Esophagus squamous epithelium (tissue), 4 donors: ENCODE results near the gene FUT2.

Experiments
- CTCF ChIP-seq, 6 experiments: fragments of 450-650 bp in 4 of 6; fragments of 200-600 bp in 2 of 6; sonication (generic) in 2 of 6; IDR thresholded peaks; one replicate each; pipeline ENCODE4 v1.5.1; 2016 to 2019; ENCODE audit warnings: antibody characterized with exemption in 6 of 6, mild to moderate bottlenecking in 4 of 6, moderate library complexity in 4 of 6
- POLR2A ChIP-seq, 4 donors: fragments of 450-650 bp; IDR thresholded peaks; one replicate each; pipeline ENCODE4 v1.6.1; 2017; ENCODE audit warnings: antibody characterized with exemption in 4 of 4, mild to moderate bottlenecking in 4 of 4, moderate library complexity in 3 of 4

GRCh38 chr19:48734625-48735024, 38.9 kb downstream of the FUT2 start:
- TF ChIP-seq CTCF (IDR thresholded peaks at IDR 0.05) = no peak
- no peak for TF ChIP-seq POLR2A (IDR thresholded peaks at IDR 0.05)
